Raji (cell line): ENCODE measurements around the gene TNN.

Experiments
- POLR2A ChIP-seq: IDR thresholded peaks from 2 replicates; pipeline ENCODE4 v1.6.1; 2011; ENCODE audit warnings: low read depth, low read length, control low read depth; ENCODE audit not compliant: insufficient read depth

The TNN gene

DNA sequence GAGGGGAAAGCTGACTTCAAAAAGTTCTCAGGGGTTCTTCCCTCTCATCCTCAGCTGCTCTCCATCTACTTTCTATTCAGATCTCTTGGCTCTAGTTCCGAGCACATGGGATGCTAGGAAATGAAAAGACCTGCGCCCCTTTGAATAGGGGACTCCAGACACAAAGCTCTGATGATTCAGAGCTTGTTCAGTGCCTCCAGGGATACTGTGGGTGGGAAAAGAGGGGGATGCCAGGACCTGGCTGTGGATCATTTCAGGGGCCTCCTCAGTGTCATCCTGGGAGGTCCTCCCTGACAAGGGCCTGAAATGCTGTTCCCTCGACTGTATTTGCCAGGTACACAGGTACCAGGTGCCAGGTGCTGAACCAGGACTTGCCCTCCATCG, 125.9 kb downstream of the TNN start:
- TF ChIP-seq POLR2A: no peak

DNA sequence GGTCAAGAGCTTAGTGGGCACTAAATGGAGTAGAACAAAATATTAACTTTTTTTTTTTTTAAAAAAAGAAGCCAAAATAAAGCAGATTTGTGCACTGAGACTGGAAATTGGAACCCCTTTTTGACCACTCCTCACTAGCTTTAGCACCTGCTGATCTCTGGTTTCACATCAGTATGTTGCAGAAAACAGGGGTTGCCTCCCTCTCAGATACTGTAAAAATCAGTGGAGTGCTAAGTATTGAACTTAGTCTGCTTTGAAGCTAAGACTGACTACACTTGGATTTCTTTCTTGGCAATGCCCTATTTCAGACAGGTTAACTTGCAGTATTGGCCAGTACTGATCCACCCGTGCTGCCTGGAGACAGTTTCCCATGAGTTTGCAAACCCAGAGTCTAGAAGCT, 127.6 kb downstream of the TNN start:
- TF ChIP-seq POLR2A: no peak

DNA sequence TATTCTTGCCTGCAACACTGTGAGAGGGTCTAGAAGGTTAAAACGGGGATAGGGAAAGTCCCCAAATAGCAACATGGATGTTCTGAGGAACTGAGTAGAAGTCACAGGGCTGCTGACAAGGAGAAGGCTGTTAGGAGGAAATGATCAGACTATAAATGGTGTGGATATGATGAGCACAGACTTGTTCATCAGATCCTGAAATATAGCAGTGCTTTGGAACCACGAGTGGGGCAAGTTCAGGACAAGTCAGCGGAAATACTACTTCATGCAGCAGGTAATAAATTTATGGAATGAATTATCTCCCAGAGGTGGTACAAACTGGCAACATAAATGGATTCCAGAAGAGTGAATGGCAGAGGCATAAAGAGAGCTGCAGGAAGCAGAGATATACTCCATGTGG, 128.2 kb downstream of the TNN start:
- no peak for TF ChIP-seq POLR2A

DNA sequence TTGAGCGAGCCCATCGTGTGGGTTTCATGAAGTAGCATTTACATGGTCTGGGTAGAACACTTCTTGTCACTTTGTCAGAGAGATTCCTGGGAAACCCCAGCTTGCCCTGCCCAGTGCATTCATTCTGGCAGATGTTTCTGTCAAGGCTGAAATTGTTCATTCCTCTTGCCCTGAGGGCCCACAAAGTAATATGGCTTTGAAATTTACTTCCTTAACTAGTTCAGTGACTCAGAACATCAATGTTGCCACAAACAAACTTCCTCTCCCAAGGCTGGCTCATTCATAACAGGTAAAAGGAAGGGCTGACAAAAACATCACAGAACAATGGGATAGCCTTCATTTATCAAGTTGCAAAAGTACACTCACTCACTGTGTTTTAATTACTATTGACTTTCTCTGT, 129.9 kb downstream of the TNN start:
- no peak for TF ChIP-seq POLR2A
